IPS-20b (cell line): ENCODE data around the gene KLHL29.

Source experiments
- H3K27ac ChIP-seq: one replicate; pipeline ENCODE4 v1.5.1; 2013; ENCODE audit warnings: low read length
- H3K27me3 ChIP-seq: 2 replicates; pipeline ENCODE4 v1.6.1; 2013; ENCODE audit warnings: mild to moderate bottlenecking, low read length, inconsistent platforms; ENCODE audit not compliant: insufficient read depth
- H3K36me3 ChIP-seq: 2 replicates; pipeline ENCODE4 v1.6.1; 2013; ENCODE audit warnings: low read depth, mild to moderate bottlenecking, inconsistent platforms, low read length, moderate library complexity; ENCODE audit not compliant: insufficient read depth
- H3K4me1 ChIP-seq: 2 replicates; pipeline ENCODE4 v1.6.1; 2013; ENCODE audit warnings: mild to moderate bottlenecking, control low read depth, inconsistent platforms, low read length, moderate library complexity; ENCODE audit not compliant: insufficient read depth
- H3K4me3 ChIP-seq: 2 replicates; pipeline ENCODE4 v1.5.1; 2013; ENCODE audit warnings: mild to moderate bottlenecking, low read length, inconsistent platforms
- H3K9ac ChIP-seq: 2 replicates; pipeline ENCODE4 v1.6.1; 2013; ENCODE audit warnings: low read depth, mild to moderate bottlenecking, inconsistent platforms, low read length, moderate library complexity
- H3K9me3 ChIP-seq: 2 replicates; pipeline ENCODE4 v1.6.1; 2013; ENCODE audit warnings: mild to moderate bottlenecking, low read depth, low read length, inconsistent platforms; ENCODE audit not compliant: insufficient read depth

The KLHL29 gene

GRCh38 chr2:23418056-23418455 lies 33.1 kb downstream of the KLHL29 start:
- no peaks in the 10 kb centered on the region for H3K27me3 ChIP-seq
- H3K4me3 ChIP-seq: no peak overlapping the region
- no peak overlapping the region for H3K27ac ChIP-seq

DNA sequence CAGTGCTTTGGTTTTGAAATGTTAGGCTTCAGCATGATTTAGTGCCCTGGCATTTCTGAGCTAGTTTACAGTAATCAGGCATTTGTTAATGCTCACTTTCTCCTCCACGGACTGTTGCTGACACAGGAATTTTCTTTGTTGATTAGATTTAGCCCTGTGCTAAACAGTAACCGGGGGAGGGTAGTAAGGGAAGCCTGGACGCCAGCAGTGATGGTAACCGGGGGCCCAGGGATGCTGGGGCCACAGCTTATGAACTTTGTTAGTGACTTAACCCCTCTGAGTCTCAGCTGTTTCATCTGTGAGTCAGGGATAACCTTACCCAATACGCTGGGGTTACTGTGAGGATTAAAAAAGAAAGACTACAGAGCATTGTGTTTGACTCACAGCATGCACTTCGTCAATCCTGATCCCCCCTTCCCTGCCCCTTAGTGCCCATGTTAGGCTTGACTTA lies 33.5 kb downstream of the KLHL29 start:
- H3K4me3 ChIP-seq: no peak overlapping the region
- no peaks in the 10 kb centered on the region for H3K9me3 ChIP-seq
- no peaks in the 10 kb centered on the region for H3K36me3 ChIP-seq
- H3K9ac ChIP-seq: no peak overlapping the region
- H3K4me1 ChIP-seq: peaks cover 12% of the 10 kb centered on the region; the same call in 1 of the 2 replicates
- no peaks in the 10 kb centered on the region for H3K27me3 ChIP-seq
- H3K27ac ChIP-seq: no peak overlapping the region

More at GRCh38 chr2:23418056-23418455, 33.1 kb downstream of the KLHL29 start:
- no peaks in the 10 kb centered on the region for H3K9me3 ChIP-seq
- H3K36me3 ChIP-seq: no peaks in the 10 kb centered on the region
- peaks cover 8% of the 10 kb centered on the region; the same call in 1 of the 2 replicates for H3K4me1 ChIP-seq
- no peak overlapping the region for H3K9ac ChIP-seq

GRCh38 chr2:23419171-23420090 lies 34.5 kb downstream of the KLHL29 start:
- Histone ChIP-seq H3K27ac (no peak overlapping the region), H3K4me1 (peaks cover 12% of the 10 kb centered on the region; the same call in 1 of the 2 replicates), H3K4me3 (no peak overlapping the region), H3K9me3 (no peaks in the 10 kb centered on the region), H3K9ac (no peak overlapping the region), H3K36me3 (no peaks in the 10 kb centered on the region), H3K27me3 (no peaks in the 10 kb centered on the region)

GRCh38 chr2:23420091-23420839 lies 35.3 kb downstream of the KLHL29 start:
- H3K27ac ChIP-seq: no peak overlapping the region
- H3K36me3 ChIP-seq: no peaks in the 10 kb centered on the region
- peaks cover 12% of the 10 kb centered on the region; the same call in 1 of the 2 replicates for H3K4me1 ChIP-seq
- no peak overlapping the region for H3K4me3 ChIP-seq
- H3K27me3 ChIP-seq: no peaks in the 10 kb centered on the region
- no peak overlapping the region for H3K9ac ChIP-seq
- no peaks in the 10 kb centered on the region for H3K9me3 ChIP-seq

- H3K27ac ChIP-seq: no peak overlapping the region
- H3K4me3 ChIP-seq: no peak overlapping the region
- no peaks in the 10 kb centered on the region for H3K27me3 ChIP-seq
- H3K9ac ChIP-seq: no peak overlapping the region
- H3K9me3 ChIP-seq: no peaks in the 10 kb centered on the region
- peaks cover 12% of the 10 kb centered on the region; the same call in 1 of the 2 replicates for H3K4me1 ChIP-seq
- H3K36me3 ChIP-seq: no peaks in the 10 kb centered on the region
Measured at GRCh38 chr2:23420840-23421476, 36.0 kb downstream of the KLHL29 start.

- Histone ChIP-seq H3K4me3 (no peak overlapping the region), H3K27ac (no peak overlapping the region), H3K9ac (no peak overlapping the region), H3K27me3 (no peaks in the 10 kb centered on the region), H3K9me3 (no peaks in the 10 kb centered on the region), H3K4me1 (peaks cover 12% of the 10 kb centered on the region; the same call in 1 of the 2 replicates), H3K36me3 (no peaks in the 10 kb centered on the region)
Measured at GRCh38 chr2:23422089-23423061, 37.4 kb downstream of the KLHL29 start.

DNA sequence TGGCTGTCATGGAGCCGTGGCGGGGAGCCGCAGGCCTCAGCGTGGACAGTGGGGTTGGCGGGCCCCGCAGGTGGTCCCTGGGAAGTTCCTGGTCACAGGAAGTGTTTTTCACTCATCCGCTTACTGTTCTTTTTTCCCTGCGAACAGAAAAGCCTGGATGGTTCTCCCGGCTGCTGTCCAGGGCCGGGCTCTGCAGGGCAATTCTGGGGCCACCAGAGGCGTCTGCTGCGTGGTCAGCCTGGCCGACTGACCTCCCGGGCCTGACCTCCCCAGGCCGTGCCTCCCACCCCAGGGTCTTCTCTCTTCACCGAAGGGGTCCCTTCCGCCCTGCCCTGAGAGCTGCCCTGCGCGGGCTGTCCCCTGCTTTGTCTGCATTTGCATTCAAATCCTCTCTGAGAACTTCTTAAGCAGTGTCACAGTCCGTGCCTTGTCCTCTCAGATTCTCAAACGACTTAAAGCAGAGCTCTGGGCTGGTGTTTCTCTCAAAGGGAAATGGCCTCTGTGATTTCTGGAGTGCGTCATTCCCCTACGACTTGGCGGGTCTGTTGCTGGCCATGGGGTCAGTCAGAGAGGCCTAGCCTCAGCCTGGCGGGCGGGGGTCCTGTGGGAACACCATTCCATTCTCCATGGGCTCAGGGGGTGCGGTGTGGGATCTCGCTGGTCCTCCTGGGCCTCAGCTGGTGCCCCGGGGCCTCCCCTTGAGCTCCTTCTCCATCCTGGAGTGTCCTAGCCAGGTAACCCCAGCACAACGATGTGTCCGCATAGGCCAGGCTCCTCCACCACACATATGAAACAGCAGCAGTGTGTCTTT lies 38.3 kb downstream of the KLHL29 start:
- Histone ChIP-seq H3K27me3 (no peaks in the 10 kb centered on the region), H3K36me3 (no peaks in the 10 kb centered on the region), H3K9ac (no peak overlapping the region), H3K4me1 (peaks cover 12% of the 10 kb centered on the region; the same call in 1 of the 2 replicates), H3K4me3 (no peak overlapping the region), H3K27ac (no peak overlapping the region), H3K9me3 (no peaks in the 10 kb centered on the region)

DNA sequence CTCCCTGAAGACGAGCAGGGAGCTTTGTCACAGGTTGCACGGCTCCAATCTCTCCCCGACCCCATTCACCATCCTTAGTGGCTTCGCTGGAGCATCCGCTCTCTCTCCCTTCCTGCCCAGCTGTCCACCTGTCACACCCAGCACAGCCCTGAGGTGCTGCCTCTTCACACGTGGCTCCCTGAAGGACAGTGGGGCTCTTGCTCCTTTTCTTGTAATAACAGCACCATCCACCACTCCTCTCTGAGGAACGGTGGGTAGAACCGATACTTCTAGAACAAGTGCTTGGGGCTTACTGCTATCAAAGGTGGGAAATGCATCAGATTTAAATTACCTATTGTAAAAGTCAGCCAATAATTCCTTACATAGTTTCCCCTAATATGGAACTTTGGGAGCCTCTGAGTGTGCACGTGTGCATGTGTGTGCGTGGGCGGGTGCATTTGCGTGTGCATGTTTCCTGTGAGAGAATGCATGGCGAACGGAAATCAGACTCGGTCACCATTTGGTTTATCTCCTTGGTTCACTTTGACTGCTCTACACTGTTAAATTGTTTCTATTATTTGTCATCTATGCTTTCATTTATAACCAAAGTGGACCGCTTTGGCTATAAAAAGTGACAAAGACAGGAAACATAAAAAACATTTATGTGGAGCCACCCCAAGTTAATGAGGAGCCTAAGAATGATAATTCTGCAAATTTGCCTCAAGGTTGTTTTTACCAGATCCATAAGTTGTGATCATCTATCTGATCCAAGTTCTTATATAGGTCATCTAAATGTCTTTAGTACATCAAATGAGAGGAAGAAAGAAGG lies 39.1 kb downstream of the KLHL29 start:
- no peak overlapping the region for H3K4me3 ChIP-seq
- no peaks in the 10 kb centered on the region for H3K36me3 ChIP-seq
- no peak overlapping the region for H3K27ac ChIP-seq
- no peak overlapping the region for H3K9ac ChIP-seq
- H3K4me1 ChIP-seq: peaks cover 12% of the 10 kb centered on the region; the same call in 1 of the 2 replicates
- H3K9me3 ChIP-seq: no peaks in the 10 kb centered on the region
- no peaks in the 10 kb centered on the region for H3K27me3 ChIP-seq

DNA sequence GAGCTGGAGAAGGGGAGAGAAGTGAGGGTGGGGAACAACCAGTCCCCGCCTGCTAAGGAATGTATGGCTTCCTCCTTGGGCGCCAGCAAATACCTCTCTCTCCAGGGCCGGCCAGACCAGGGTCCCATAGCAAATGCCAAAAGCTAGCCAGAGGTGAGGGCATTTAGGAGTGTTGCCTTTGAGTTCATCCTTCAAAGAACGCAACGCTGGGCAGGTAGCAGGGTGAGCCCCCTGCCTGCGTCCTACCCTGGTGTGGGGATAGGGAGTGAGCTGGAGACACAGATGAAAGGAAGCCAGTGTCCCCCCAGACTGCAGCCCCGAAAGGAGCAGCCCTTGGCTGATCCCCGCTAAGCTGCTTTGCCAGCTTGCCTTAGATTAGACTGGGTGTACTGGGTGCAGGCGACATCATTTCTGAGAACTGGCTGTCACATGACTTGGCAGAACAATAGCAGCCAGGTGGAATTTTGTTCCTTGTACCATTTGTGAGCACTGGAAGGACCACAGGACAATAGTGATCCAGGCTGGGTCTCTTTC lies 40.4 kb downstream of the KLHL29 start:
- Histone ChIP-seq H3K4me3 (no peak overlapping the region), H3K9me3 (no peaks in the 10 kb centered on the region), H3K27me3 (no peaks in the 10 kb centered on the region), H3K36me3 (no peaks in the 10 kb centered on the region), H3K27ac (no peak overlapping the region), H3K9ac (no peak overlapping the region), H3K4me1 (peaks cover 12% of the 10 kb centered on the region; the same call in 1 of the 2 replicates)
